ENCODE measurements around the gene ZNF440.

GRCh38 chr19:11833541-11833940 is 19.5 kb downstream of the ZNF440 start:
- TF ChIP-seq EP300 (IDR thresholded peaks at IDR 0.05) (no peak), CTCF (IDR thresholded peaks at IDR 0.05) (no peak)

All from gastroesophageal sphincter (tissue), 3 donors.